PC-3 (cell line): ENCODE results near the gene TTC28. TPM values are rescaled to one million over a fixed set of nuclear protein-coding genes. Genes with fewer than 3 reads are reported as not detected.
"Not testable (repeated sequence)": the region's sequence is repeated elsewhere in the genome, so short reads cannot be mapped to it uniquely, and the experiment has no call there.

ENCODE experiments used
- ATAC-seq: fragments of 200-7000 bp; cut with Tn5 transposase; 2 replicates; pipeline ENCODE4 v1.9.1; 2020; ENCODE audit warnings: mild to moderate bottlenecking, moderate library complexity
- Bru-seq: library from RNA; stranded (reverse); fragments of 400-500 nt; gene quantifications from one replicate; lab custom pipeline; 2021; lab: Mats Ljungman, UMichigan
- BruChase-seq, 2 experiments: library from RNA; stranded (reverse); fragments of 400-500 nt; gene quantifications; one replicate each; lab custom pipeline; 2021; lab: Mats Ljungman, UMichigan
- BruUV-seq: library from RNA; stranded (reverse); fragments of 400-500 nt; replicated peaks from 2 replicates; lab custom pipeline; 2021; lab: Mats Ljungman, UMichigan
- CTCF ChIA-PET: fragments of 300-600 bp; sonication (Branson Sonifier 250); formaldehyde crosslinking; loops from one replicate; lab custom pipeline; 2022; ENCODE audit warnings: antibody characterized with exemption; lab: Charles Lee
- POLR2A ChIA-PET: fragments of 300-600 bp; sonication (Branson Sonifier 250); formaldehyde crosslinking; loops from one replicate; lab custom pipeline; 2022; ENCODE audit warnings: antibody characterized with exemption; ENCODE audit not compliant: unreplicated experiment; lab: Charles Lee
- DNase-seq: peaks from one replicate; pipeline ENCODE4 v3.0.0-alpha.2; 2015
- H2AFZ ChIP-seq: fragments of 300-600 bp; sonication (generic); 2 replicates; pipeline ENCODE4 v1.6.0; 2016; ENCODE audit warnings: antibody characterized with exemption, low read length
- H3F3A ChIP-seq: fragments of 300-600 bp; sonication (generic); one replicate; pipeline ENCODE4 v1.6.0; 2017; ENCODE audit warnings: antibody characterized with exemption, low read length, control low read depth, mild to moderate bottlenecking; ENCODE audit not compliant: unreplicated experiment
- H3K27ac ChIP-seq: fragments of 300-600 bp; sonication (generic); 2 replicates; pipeline ENCODE4 v1.5.1; 2016; ENCODE audit warnings: mild to moderate bottlenecking, low read length
- H3K27me3 ChIP-seq: fragments of 300-600 bp; sonication (generic); 2 replicates; pipeline ENCODE4 v1.6.1; 2016; ENCODE audit warnings: low read length, mixed read lengths
- H3K36me3 ChIP-seq: fragments of 300-600 bp; sonication (generic); 2 replicates; pipeline ENCODE4 v1.6.1; 2016; ENCODE audit warnings: low read depth, mixed run types, low read length, mixed read lengths
- H3K4me1 ChIP-seq: fragments of 300-600 bp; sonication (generic); 2 replicates; pipeline ENCODE4 v1.5.1; 2016; ENCODE audit warnings: low read length; ENCODE audit not compliant: insufficient read depth
- H3K4me2 ChIP-seq: fragments of 300-600 bp; sonication (generic); 2 replicates; pipeline ENCODE4 v1.6.0; 2016; ENCODE audit warnings: low read length
- H3K4me3 ChIP-seq: fragments of 300-600 bp; sonication (generic); 2 replicates; pipeline ENCODE4 v1.5.1; 2016; ENCODE audit warnings: mild to moderate bottlenecking, low read length, mixed read lengths
- H3K79me2 ChIP-seq: fragments of 300-600 bp; sonication (generic); 2 replicates; pipeline ENCODE4 v1.6.1; 2017; ENCODE audit warnings: low read length, mixed read lengths
- H3K9ac ChIP-seq: fragments of 300-600 bp; sonication (generic); 2 replicates; pipeline ENCODE4 v1.6.0; 2016; ENCODE audit warnings: mild to moderate bottlenecking, low read length
- H3K9me2 ChIP-seq: fragments of 300-600 bp; sonication (generic); replicated peaks from 2 replicates; pipeline ENCODE4 v1.6.1; 2016; ENCODE audit warnings: mixed run types, low read length, mixed read lengths
- H3K9me3 ChIP-seq: fragments of 300-600 bp; sonication (generic); 2 replicates; pipeline ENCODE4 v1.6.1; 2016; ENCODE audit warnings: low read length, mixed read lengths
- H4K20me1 ChIP-seq: fragments of 300-600 bp; sonication (generic); 2 replicates; pipeline ENCODE4 v1.6.1; 2016; ENCODE audit warnings: low read length, mixed read lengths
- EZH2 ChIP-seq: fragments of 300-600 bp; sonication (generic); IDR thresholded peaks from one replicate; pipeline ENCODE4 v1.6.1; 2017; ENCODE audit warnings: antibody characterized with exemption, mild to moderate bottlenecking, low read length; ENCODE audit not compliant: unreplicated experiment
- EZH2phosphoT487 ChIP-seq: fragments of 300-600 bp; sonication (generic); IDR thresholded peaks from 2 replicates; pipeline ENCODE4 v1.6.1; 2018; ENCODE audit warnings: mild to moderate bottlenecking, antibody characterized with exemption, low read length, borderline replicate concordance
- intact Hi-C: fragments of 100-400 bp; cut with micrococcal nuclease; formaldehyde crosslinking; loops from 2 replicates; pipeline ENCODE4 v1.9.0; 2023
- long read RNA-seq: library from polyadenylated mRNA; unstranded; transcript quantifications from one replicate; pipeline ENCODE4 v2.0.0, GENCODE V29; 2021; ENCODE audit not compliant: unreplicated experiment
- total RNA-seq: library from RNA; depleted of rRNA; stranded (reverse); fragments of >200 nt; gene quantifications from 2 replicates; pipeline ENCODE4 v1.2.3, GENCODE V29; 2014; rRNA removed
- TF ChIP-seq, protein P1 (sequence below): fragments of 300-600 bp; sonication (generic); conservative IDR thresholded peaks from 2 replicates; pipeline ENCODE4 v1.5.1; 2017; ENCODE audit warnings: antibody characterized with exemption, low read depth, mild to moderate bottlenecking, low read length

TTC28 gene
- 4.1 and 6.3 TPM in 2 replicates for total RNA-seq
- percentile 67 among the genes with signal in this experiment for Bru-seq, nascent RNA
- BruChase-seq, experiment 1, labeled RNA remaining after a 6-hour chase: percentile 62 among the genes with signal in this experiment
- percentile 73 among the genes with signal in this experiment for BruChase-seq, experiment 2, labeled RNA remaining after a 2-hour chase
- long read RNA-seq, partial matches to known transcripts: 2 of 27 reads
- long read RNA-seq, other reads (novel, unspliced or antisense): 25 of 27 reads

DNA sequence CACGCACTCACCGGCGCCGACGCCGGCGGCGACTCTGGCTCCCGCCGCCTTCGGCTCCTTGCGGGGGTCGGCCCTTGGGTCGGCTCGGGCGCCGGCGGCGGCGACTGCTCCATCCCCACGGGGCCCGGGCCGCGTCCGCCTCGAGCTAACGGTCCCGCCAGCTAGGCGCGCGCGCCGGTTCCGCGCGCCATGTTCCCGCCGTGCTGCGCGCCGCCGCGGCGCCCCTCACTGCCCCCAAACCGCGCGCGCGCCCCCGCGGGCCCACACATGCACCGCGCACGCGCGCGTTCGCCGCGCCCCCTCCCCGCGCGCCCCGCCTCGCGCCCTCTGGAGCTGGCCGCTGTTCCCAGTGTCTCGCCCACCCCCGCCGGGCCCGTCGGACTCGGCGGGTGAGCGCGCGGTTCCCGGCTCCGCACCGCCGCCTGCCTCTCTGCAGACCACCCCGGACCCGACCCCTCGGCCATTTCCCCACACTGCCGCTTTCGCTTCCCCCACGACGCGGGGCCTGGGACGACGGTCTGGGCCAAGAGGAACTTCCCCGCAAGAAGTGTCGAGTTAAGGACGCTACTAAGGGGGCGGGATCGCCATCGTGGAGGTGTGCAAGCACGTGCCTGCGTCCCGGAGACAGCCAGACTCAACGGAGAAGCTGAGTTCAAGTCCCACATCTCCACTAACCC lies at the start of gene TTC28:
Gene TTC28, minus strand, starts transcription at position 230 of the 677 bp plus-strand sequence. Its CDS starts 117 bp downstream, at position 113.
- H3K9me3 ChIP-seq, H3K27me3 ChIP-seq, ATAC-seq, H3K4me1 ChIP-seq, H4K20me1 ChIP-seq, POLR2A ChIA-PET, H3K79me2 ChIP-seq, H3K9me2 ChIP-seq, H3K27ac ChIP-seq, H3F3A ChIP-seq, BruUV-seq, intact Hi-C loops, H3K36me3 ChIP-seq, CTCF ChIA-PET: not testable (repeated sequence)
- H3K4me3 ChIP-seq: peak within 1 kb of the TSS; percentile 67
- peak within 1 kb of the TSS; percentile 74 for H3K4me2 ChIP-seq
- peak within 1 kb of the TSS; percentile 51; the same call in 1 of the 2 replicates for H3K9ac ChIP-seq
- DNase-seq: peak; percentile 41
- H2AFZ ChIP-seq: peak within 1 kb of the TSS; percentile 64; the same call in 1 of the 2 replicates

DNA sequence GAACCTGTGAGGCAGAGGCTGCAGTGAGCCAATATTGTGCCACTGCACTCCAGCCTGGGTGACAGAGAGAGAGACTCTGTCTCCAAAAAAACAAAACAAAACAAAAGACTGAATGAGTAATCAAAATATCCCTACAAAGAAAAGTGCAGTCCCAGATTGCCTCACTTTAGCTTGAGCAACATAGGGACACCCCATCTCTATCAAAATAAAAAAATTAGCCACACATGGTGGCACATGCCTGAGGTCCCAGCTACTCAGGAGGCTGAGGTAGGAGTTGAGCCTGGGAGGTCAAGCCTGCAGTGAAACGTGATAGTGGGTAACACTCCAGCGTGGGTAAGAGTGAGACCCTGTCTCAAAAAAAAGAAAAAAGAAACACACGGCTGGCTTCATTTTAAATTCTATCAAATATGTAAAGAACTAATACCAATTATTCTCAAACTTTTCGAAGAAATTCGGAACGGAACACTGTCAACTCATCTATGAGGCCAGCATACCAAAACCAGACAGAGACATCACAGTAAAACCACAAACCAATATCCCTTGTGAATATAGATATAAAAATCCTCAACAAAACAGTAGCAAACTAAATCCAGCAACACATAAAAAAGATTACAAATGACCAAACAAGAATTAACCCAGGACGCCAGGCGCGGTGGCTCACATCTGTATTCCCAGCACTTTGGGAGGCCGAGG lies 49.1 kb upstream of the TTC28 start:
- Histone ChIP-seq H3F3A (no peaks in the 10 kb centered on the region), H3K9me3 (no peaks in the 10 kb centered on the region), H2AFZ (no peak overlapping the region), H3K4me1 (no peaks in the 10 kb centered on the region), H3K9me2 (no peaks in the 10 kb centered on the region), H3K79me2 (no peaks in the 10 kb centered on the region), H4K20me1 (no peaks in the 10 kb centered on the region), H3K36me3 (peaks cover 7% of the 10 kb centered on the region; the same call in 1 of the 2 replicates), H3K4me2 (no peak overlapping the region), H3K27me3 (no peaks in the 10 kb centered on the region), H3K9ac (no peak overlapping the region), H3K4me3 (no peak overlapping the region), H3K27ac (no peak overlapping the region)
- intact Hi-C loops: no loop called here
- ATAC-seq (no peak), DNase-seq (no peak)
- no TSS peak for BruUV-seq
- ChIA-PET CTCF (no interaction called here), POLR2A (no interaction called here)
- TF ChIP-seq EZH2: no peak
- TF ChIP-seq EZH2phosphoT487: no peak
- TF ChIP-seq, protein P1, sequence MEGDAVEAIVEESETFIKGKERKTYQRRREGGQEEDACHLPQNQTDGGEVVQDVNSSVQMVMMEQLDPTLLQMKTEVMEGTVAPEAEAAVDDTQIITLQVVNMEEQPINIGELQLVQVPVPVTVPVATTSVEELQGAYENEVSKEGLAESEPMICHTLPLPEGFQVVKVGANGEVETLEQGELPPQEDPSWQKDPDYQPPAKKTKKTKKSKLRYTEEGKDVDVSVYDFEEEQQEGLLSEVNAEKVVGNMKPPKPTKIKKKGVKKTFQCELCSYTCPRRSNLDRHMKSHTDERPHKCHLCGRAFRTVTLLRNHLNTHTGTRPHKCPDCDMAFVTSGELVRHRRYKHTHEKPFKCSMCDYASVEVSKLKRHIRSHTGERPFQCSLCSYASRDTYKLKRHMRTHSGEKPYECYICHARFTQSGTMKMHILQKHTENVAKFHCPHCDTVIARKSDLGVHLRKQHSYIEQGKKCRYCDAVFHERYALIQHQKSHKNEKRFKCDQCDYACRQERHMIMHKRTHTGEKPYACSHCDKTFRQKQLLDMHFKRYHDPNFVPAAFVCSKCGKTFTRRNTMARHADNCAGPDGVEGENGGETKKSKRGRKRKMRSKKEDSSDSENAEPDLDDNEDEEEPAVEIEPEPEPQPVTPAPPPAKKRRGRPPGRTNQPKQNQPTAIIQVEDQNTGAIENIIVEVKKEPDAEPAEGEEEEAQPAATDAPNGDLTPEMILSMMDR: no peak

DNA sequence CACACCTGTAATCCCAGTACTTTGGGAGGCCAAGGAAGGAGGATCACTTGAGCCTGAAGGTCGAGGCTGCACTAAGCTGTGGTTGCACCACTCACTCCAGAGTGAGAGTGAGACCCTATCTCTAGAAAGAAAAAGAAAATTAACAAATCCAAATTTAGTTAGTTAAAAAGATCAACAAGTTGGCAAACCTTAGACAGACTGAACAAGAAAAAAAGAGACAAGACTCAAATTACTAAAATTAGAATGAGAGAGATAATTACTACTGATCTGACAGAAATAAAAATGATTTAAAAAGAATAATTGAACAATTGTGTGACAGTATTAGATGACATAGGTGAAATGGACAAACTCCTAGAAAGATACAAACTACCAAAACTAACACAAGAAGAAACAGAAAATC lies 48.4 kb upstream of the TTC28 start:
- H3K79me2 ChIP-seq: no peaks in the 10 kb centered on the region
- ATAC-seq: no peak
- no TSS peak for BruUV-seq
- CTCF ChIA-PET: interaction anchor here (0.5 kb wide), 1 partner anchor 79 kb away, joined by 3 read pairs; no protein-coding TSS in a partner anchor
- no peaks in the 10 kb centered on the region for H3K9me3 ChIP-seq
- no peak for DNase-seq
- TF ChIP-seq, protein P1: no peak
- TF ChIP-seq EZH2 (no peak), EZH2phosphoT487 (no peak)
- H4K20me1 ChIP-seq: no peaks in the 10 kb centered on the region
- no peaks in the 10 kb centered on the region for H3K9me2 ChIP-seq
- H3K36me3 ChIP-seq: peaks cover 8% of the 10 kb centered on the region; the same call in 1 of the 2 replicates
- no peak overlapping the region for H3K4me2 ChIP-seq
- no peaks in the 10 kb centered on the region for H3F3A ChIP-seq
- H3K27ac ChIP-seq: no peak overlapping the region
- intact Hi-C loops: no loop called here
- H3K4me3 ChIP-seq: no peak overlapping the region
- H3K4me1 ChIP-seq: no peaks in the 10 kb centered on the region
- H2AFZ ChIP-seq: no peak overlapping the region
- H3K9ac ChIP-seq: no peak overlapping the region
- POLR2A ChIA-PET: no interaction called here
- H3K27me3 ChIP-seq: no peaks in the 10 kb centered on the region
